ENCODE measurements around the gene ANKHD1. TPM values are rescaled to one million over a fixed set of nuclear protein-coding genes. Genes with fewer than 3 reads are reported as not detected.

Gene ANKHD1
- total and polyA plus RNA-seq, 2 of the 8 experiments (the other 6 are each of a cell fraction or from before 2014, with no cell fraction given) = 69.9 to 108 TPM

DNA sequence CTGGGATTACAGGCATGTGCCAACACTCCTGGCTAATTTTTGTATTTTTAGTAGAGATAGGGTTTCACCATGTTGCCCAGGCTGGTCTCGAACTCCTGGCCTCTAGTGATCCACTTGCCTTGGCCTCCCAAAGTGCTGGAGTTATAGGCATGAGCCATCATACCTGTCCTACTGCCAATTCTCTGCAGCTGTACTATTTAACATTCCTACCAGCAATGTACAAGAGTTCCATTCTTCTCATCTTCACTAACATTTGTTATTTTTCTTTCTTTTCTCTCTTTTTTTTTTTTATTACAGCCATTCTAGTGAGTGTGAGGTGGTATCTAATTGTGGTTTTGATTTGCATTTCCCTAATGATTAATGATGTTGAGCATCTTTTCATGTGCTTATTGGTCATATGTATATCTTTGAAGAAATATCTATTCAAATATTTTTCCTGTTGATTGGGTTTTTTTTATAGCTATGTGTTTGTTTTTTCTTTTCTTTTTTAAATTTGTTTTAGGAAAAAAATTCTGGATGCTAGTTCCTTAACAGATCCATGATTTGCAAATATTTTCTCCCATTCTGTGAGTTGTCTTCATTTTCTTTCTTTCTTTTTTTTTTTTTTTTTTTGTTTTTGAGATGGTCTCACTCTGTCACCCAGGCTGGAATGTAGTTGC, 17.4 kb downstream of the ANKHD1 start:
- POLR2A ChIA-PET (ENCODE audit: partially characterized antibody) = interaction anchor here (0.7 to 5.2 kb wide), 2 partner anchors 15 to 17 kb away, joined by 3 to 29 read pairs; partner anchors contain the start of gene ANKHD1
- no peak overlapping the region for H3K9ac ChIP-seq (replicated peaks in 1 of 4; ENCODE audit: extremely low read depth in 1 of 4, low read depth in 3 of 4, low read length in 3 of 4)
- H3K14ac ChIP-seq (ENCODE audit: insufficient read length) = no peak overlapping the region
- H2BK12ac ChIP-seq (ENCODE audit: low read depth, low read length) = no peak overlapping the region
- WGBS, 2 experiments (ENCODE audit: extremely low coverage in 1 of 2, insufficient coverage in 1 of 2, insufficient read length in 1 of 2, insufficient replicate concordance in 2 of 2, low coverage in 1 of 2, low lambda C conversion rate in 2 of 2, missing lambda C conversion rate in 1 of 2) = 73% methylated on average over 1 of the region's 1 CpG; no CpG with 5 or more reads in 1 of the 2 experiments
- TF ChIP-seq, protein P1, sequence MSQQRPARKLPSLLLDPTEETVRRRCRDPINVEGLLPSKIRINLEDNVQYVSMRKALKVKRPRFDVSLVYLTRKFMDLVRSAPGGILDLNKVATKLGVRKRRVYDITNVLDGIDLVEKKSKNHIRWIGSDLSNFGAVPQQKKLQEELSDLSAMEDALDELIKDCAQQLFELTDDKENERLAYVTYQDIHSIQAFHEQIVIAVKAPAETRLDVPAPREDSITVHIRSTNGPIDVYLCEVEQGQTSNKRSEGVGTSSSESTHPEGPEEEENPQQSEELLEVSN (IDR thresholded peaks at IDR 0.05) = no peak
- TF ChIP-seq TAF7 (optimal IDR thresholded peaks at IDR 0.05; ENCODE audit: borderline replicate concordance, low read depth, low read length) (no peak), CEBPB (IDR thresholded peaks at IDR 0.05; ENCODE audit: low read depth, low read length) (0 out of 2 replicates have a peak, but pooled peaks have one; percentile 23)
- no peaks in the 10 kb centered on the region for H3K27me3 ChIP-seq (replicated peaks in 1 of 4; ENCODE audit: control insufficient read depth in 3 of 4, extremely low read depth in 1 of 4, insufficient read depth in 3 of 4, low read length in 3 of 4)
- H2BK5ac ChIP-seq (ENCODE audit: low read depth, low read length) = no peak overlapping the region
- H3K4me3 ChIP-seq (ENCODE audit: extremely low read depth in 1 of 4, insufficient read depth in 2 of 4, low read depth in 3 of 4, low read length in 4 of 4) = no peak overlapping the region
- no peak overlapping the region for H3K18ac ChIP-seq (ENCODE audit: extremely low read depth, low read length)
- 0 out of 7 replicates have a peak, but pooled peaks cover 0 to 2% (median 0%) of the 10 kb centered on the region in 4 experiments for H3K4me1 ChIP-seq (replicated peaks in 1 of 4; ENCODE audit: control insufficient read depth in 3 of 4, insufficient read depth in 4 of 4, low read length in 3 of 4)
- H3K23me2 ChIP-seq (ENCODE audit: low read depth, low read length) = no peaks in the 10 kb centered on the region
- no peak overlapping the region for H2BK15ac ChIP-seq (ENCODE audit: low read length)
- H3K79me2 ChIP-seq (ENCODE audit: control insufficient read depth in 1 of 2, insufficient read depth in 2 of 2, low read length in 2 of 2) = peaks cover 4 to 86% of the 10 kb centered on the region in 2 experiments
- no peaks in the 10 kb centered on the region for H3K9me3 ChIP-seq (ENCODE audit: insufficient read depth in 2 of 2, low read depth in 1 of 2, low read length in 1 of 2)
- DNase-seq (ENCODE audit: low read depth in 1 of 2, low spot score in 2 of 2) (no peak), FAIRE-seq (no peak)
- H2BK120ac ChIP-seq (replicated peaks; ENCODE audit: low read depth, low read length) = no peak overlapping the region
- H2AFZ ChIP-seq (ENCODE audit: low read length) = no peak overlapping the region
- peaks cover 2% of the 10 kb centered on the region; the same call in 1 of the 2 replicates for H3K79me1 ChIP-seq (ENCODE audit: low read depth, low read length)
- no peak overlapping the region for H4K91ac ChIP-seq (replicated peaks; ENCODE audit: insufficient read length, low read length)
- no peak overlapping the region for H2AK5ac ChIP-seq (ENCODE audit: low read depth, low read length)
- no peak overlapping the region for H3K4me2 ChIP-seq (ENCODE audit: insufficient read depth in 1 of 2, low read depth in 2 of 2, low read length in 2 of 2)
- no peak overlapping the region for H4K5ac ChIP-seq (ENCODE audit: insufficient read length, low read depth, low read length)
- no peak overlapping the region for H3K27ac ChIP-seq (ENCODE audit: low read depth, low read length)
- H2BK20ac ChIP-seq (ENCODE audit: low read length) = no peak overlapping the region
- no peaks in the 10 kb centered on the region for H3K36me3 ChIP-seq (ENCODE audit: control insufficient read depth in 2 of 4, insufficient read depth in 4 of 4, low read length in 3 of 4)
- no peak overlapping the region for H3K4ac ChIP-seq (replicated peaks; ENCODE audit: insufficient read length, low read depth, low read length)
- no peak overlapping the region for H3K56ac ChIP-seq (replicated peaks; ENCODE audit: insufficient read length, low read depth, low read length)
- H4K20me1 ChIP-seq (replicated peaks in 1 of 2; ENCODE audit: control insufficient read depth in 1 of 2, insufficient read depth in 2 of 2, low read length in 2 of 2) = peaks cover 5 to 6% of the 10 kb centered on the region in 2 experiments
- CTCF ChIA-PET (ENCODE audit: partially characterized antibody) = interaction anchor here (0.6 to 2.9 kb wide), 3 partner anchors 46 to 67 kb away, joined by 3 to 10 read pairs (median 4); no protein-coding TSS in a partner anchor
- no peak overlapping the region for H3K23ac ChIP-seq (ENCODE audit: insufficient read length)
- H4K8ac ChIP-seq (ENCODE audit: extremely low read depth, insufficient read depth, low read length) = no peak overlapping the region

Measured in H1 (cell line).